GM18873 (cell line): ENCODE data around the gene NUP153.
"Not testable (repeated sequence)": the region's sequence is repeated elsewhere in the genome, so short reads cannot be mapped to it uniquely, and the experiment has no call there.

Experiments
- ATAC-seq: cut with Tn5 transposase; IDR thresholded peaks from one replicate; pipeline ENCODE4 v1.9.1; 2021; ENCODE audit warnings: mild to moderate bottlenecking, moderate library complexity, moderate number of reproducible peaks; ENCODE audit not compliant: unreplicated experiment, low FRiP score

Gene NUP153

GRCh38 chr6:17621003-17621402 is 85.7 kb downstream of the NUP153 start:
- no peak for ATAC-seq

- no peak for ATAC-seq
These were observed 90.9 kb downstream of the NUP153 start for GRCh38 chr6:17615794-17616193.

GRCh38 chr6:17612048-17612447 is 94.7 kb downstream of the NUP153 start:
- no peak for ATAC-seq

- no peak for ATAC-seq
These were observed 95.9 kb downstream of the NUP153 start for GRCh38 chr6:17610835-17611234.

- ATAC-seq, result no peak
These were observed 100.1 kb downstream of the NUP153 start for GRCh38 chr6:17606606-17607005.

GRCh38 chr6:17602888-17603287 is 103.8 kb downstream of the NUP153 start:
- ATAC-seq, result no peak

GRCh38 chr6:17601386-17601703 is 105.4 kb downstream of the NUP153 start:
- no peak for ATAC-seq

GRCh38 chr6:17600527-17601385 is 106.0 kb downstream of the NUP153 start:
- peak; percentile 38 for ATAC-seq

GRCh38 chr6:17599877-17600526 is 106.7 kb downstream of the NUP153 start, which contains the start of gene FAM8A1:
Gene FAM8A1, plus strand, starts transcription at chr6:17600302. Its CDS starts 108 bp downstream, at chr6:17600410.
- peak; percentile 74 for ATAC-seq

- ATAC-seq, result no peak
These were observed 110.6 kb downstream of the NUP153 start for GRCh38 chr6:17596085-17596484.

GRCh38 chr6:17593246-17593645 is 113.5 kb downstream of the NUP153 start:
- no peak for ATAC-seq

- ATAC-seq, result no peak
These were observed 115.4 kb downstream of the NUP153 start for GRCh38 chr6:17591287-17591686.

GRCh38 chr6:17589406-17590096 is 117.2 kb downstream of the NUP153 start:
- ATAC-seq, result no peak

GRCh38 chr6:17588011-17588410 is 118.7 kb downstream of the NUP153 start:
- no peak for ATAC-seq

GRCh38 chr6:17586623-17587022 is 120.1 kb downstream of the NUP153 start:
- ATAC-seq, result not testable (repeated sequence)

- ATAC-seq, result no peak
These were observed 120.8 kb downstream of the NUP153 start for GRCh38 chr6:17585766-17586490.

GRCh38 chr6:17584241-17584803 is 122.4 kb downstream of the NUP153 start:
- ATAC-seq, result no peak

- ATAC-seq, result no peak
These were observed 122.9 kb downstream of the NUP153 start for GRCh38 chr6:17583811-17584210.

GRCh38 chr6:17581282-17581681 is 125.4 kb downstream of the NUP153 start:
- ATAC-seq, result not testable (repeated sequence)

- no peak for ATAC-seq
These were observed 126.1 kb downstream of the NUP153 start for GRCh38 chr6:17580518-17581048.
